Stomach (tissue), 9 donors: ENCODE data around the gene ZMYND10. TPM values are rescaled to one million over a fixed set of nuclear protein-coding genes. Genes with fewer than 3 reads are reported as not detected.

Experiments
- DNase-seq, 2 donors: peaks; one replicate each; pipeline versions ENCODE4 v3.0.0 to v3.0.0-alpha.2; 2013 to 2019
- H3K27ac ChIP-seq, 5 donors: fragments of 200-600 bp in 4 of 5; sonication (generic) in 4 of 5; one replicate each; pipeline ENCODE4 v1.5.1; 2013 to 2019; ENCODE audit warnings: mild to moderate bottlenecking in 1 of 5, moderate library complexity in 1 of 5
- H3K27me3 ChIP-seq, 3 donors: fragments of 200-600 bp; sonication (generic); one replicate each; pipeline ENCODE4 v1.5.1; 2017 to 2019; ENCODE audit warnings: mixed run types in 1 of 3
- H3K36me3 ChIP-seq, 4 donors: fragments of 200-600 bp; sonication (generic); 1 replicate in 3 of 4; 2 replicates in 1 of 4; pipeline ENCODE4 v1.5.1; 2016 to 2019
- H3K4me1 ChIP-seq, 4 donors: fragments of 200-600 bp; sonication (generic); one replicate each; pipeline ENCODE4 v1.5.1; 2016 to 2019
- H3K4me3 ChIP-seq, 4 donors: fragments of 200-600 bp; sonication (generic) in 3 of 4; one replicate each; pipeline ENCODE4 v1.5.1; 2016 to 2019; ENCODE audit warnings: mild to moderate bottlenecking in 1 of 4
- H3K9me3 ChIP-seq, 4 donors: fragments of 200-600 bp; sonication (generic); one replicate each; pipeline ENCODE4 v1.5.1; 2016 to 2019
- EP300 ChIP-seq: sonication (generic); formaldehyde crosslinking; IDR thresholded peaks from one replicate; pipeline ENCODE4 v1.6.1; 2017; ENCODE audit warnings: antibody characterized with exemption
- POLR2A ChIP-seq, 4 donors: fragments of 450-650 bp; IDR thresholded peaks; one replicate each; pipeline ENCODE4 v1.6.1; 2016; ENCODE audit warnings: antibody characterized with exemption in 4 of 4, control low read depth in 2 of 4, mild to moderate bottlenecking in 1 of 4, moderate library complexity in 1 of 4
- POLR2AphosphoS5 ChIP-seq, 3 donors: sonication (generic); formaldehyde crosslinking; IDR thresholded peaks; one replicate each; pipeline ENCODE4 v1.6.1; 2016; ENCODE audit warnings: antibody characterized with exemption in 3 of 3
- WGBS, 5 donors: extraction: QIAGEN DNeasy Blood & Tissue Kit in 3 of 5; methylation state at CpG; one replicate each; pipeline versions ENCODE4 v1.1.5 to v1.1.7; 2013 to 2018; 5-methylcytosine and 5-hydroxymethylcytosine counted together
- intact Hi-C: fragments of 100-400 bp; cut with DNase I; formaldehyde crosslinking; loops from one replicate; pipeline ENCODE4 v1.15.1; 2023; ENCODE audit warnings: low total_unique reads
- polyA plus RNA-seq, 3 donors: library from polyadenylated mRNA; stranded (reverse); fragments of 200-250 nt; gene quantifications; one replicate each; pipeline ENCODE4 v1.2.3, GENCODE V29; 2013
- total RNA-seq, 5 donors: library from RNA; depleted of rRNA; stranded (reverse); fragments of >200 nt; gene quantifications; one replicate each; pipeline versions ENCODE4 v1.1.0 to v1.2.3, GENCODE V29; 2014 to 2016
- TF ChIP-seq, protein P1 (sequence below), 7 experiments: fragments of 450-650 bp in 4 of 7; fragments of 200-600 bp in 3 of 7; sonication (generic) in 3 of 7; IDR thresholded peaks; one replicate each; pipeline ENCODE4 v1.5.1; 2016 to 2019; ENCODE audit warnings: antibody characterized with exemption in 7 of 7, control low read depth in 2 of 7, mild to moderate bottlenecking in 1 of 7
- donor health status: healthy with polysubstance abuse.
- donor health status: Bipolar disorder and iron deficiency.
- donor health status: healthy.

ZMYND10 gene
- total and polyA plus RNA-seq, 8 donors = 0.87 to 61.4 (median 0.92) TPM; not detected in 1

DNA sequence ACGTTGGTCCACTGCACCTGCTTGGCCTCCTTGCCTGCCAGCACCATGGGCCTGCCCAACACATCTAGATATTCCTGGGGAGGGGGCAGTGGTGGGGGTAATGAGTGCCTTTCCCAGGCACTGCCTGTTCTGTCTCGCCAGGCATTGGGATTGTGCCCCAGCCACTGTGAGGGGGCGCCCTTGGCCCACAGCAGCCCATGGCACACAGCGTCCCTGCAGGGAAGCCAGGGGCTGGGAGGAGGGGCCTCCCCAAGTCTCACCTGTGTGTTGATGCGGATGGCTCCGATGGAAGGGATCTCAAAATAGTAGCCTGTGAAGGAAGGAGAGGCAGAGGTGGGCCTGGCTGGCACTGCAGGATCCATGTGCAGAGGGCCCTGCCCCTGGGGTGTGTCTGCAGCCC lies 32.5 kb upstream of the ZMYND10 start:
- WGBS, 5 donors = 79 to 89% (median 85%) methylated on average over 2 to 6 of the region's 6 CpGs
- DNase-seq = no peak
- Histone ChIP-seq H3K9me3 (no peaks in the 10 kb centered on the region), H3K27ac (no peak overlapping the region), H3K4me1 (no peaks in the 10 kb centered on the region), H3K4me3 (no peak overlapping the region), H3K36me3 (peaks cover 0 to 6% (median 0%) of the 10 kb centered on the region in 4 donors), H3K27me3 (no peaks in the 10 kb centered on the region)
- intact Hi-C loops = loop anchor here (10.0 kb wide), 1 partner anchor 157 kb away; no protein-coding TSS in a partner anchor
- TF ChIP-seq POLR2AphosphoS5 (IDR thresholded peaks at IDR 0.05) = no peak
- TF ChIP-seq POLR2A (IDR thresholded peaks at IDR 0.05) = no peak
- no peak for TF ChIP-seq EP300
- TF ChIP-seq, protein P1, sequence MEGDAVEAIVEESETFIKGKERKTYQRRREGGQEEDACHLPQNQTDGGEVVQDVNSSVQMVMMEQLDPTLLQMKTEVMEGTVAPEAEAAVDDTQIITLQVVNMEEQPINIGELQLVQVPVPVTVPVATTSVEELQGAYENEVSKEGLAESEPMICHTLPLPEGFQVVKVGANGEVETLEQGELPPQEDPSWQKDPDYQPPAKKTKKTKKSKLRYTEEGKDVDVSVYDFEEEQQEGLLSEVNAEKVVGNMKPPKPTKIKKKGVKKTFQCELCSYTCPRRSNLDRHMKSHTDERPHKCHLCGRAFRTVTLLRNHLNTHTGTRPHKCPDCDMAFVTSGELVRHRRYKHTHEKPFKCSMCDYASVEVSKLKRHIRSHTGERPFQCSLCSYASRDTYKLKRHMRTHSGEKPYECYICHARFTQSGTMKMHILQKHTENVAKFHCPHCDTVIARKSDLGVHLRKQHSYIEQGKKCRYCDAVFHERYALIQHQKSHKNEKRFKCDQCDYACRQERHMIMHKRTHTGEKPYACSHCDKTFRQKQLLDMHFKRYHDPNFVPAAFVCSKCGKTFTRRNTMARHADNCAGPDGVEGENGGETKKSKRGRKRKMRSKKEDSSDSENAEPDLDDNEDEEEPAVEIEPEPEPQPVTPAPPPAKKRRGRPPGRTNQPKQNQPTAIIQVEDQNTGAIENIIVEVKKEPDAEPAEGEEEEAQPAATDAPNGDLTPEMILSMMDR (IDR thresholded peaks at IDR 0.05) = no peak

DNA sequence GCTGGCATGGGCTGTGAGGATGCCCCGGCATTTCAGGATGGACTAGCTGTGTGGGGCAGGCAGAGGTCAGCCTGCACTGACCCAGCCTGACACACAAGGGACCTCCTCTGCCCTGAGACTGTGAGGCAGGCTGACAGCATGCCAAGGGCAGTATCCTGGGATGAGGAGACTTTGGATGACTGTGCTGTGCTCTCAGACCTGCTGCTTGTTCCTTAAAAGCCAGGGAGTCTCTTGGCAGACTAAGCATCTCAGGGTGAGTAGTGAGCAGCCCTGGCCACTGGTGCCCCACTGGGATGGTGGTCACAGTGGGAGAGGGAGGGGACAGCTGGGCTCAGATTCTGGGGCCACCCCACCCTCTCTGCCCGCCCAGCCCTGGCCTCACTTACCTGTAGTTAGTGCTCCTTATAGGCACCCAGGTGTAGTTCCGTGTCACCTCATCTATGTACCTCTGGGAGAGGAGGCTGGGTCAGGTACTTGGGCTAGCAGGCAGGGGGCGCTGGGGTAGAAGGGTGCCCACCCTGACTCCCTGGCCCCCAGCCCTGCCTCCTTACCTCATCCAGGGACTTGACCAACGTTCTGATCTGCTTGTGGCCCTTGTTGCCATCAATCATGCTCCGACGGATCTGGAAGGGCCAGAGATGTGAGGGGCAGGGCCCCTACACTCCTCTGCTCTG lies 29.9 kb upstream of the ZMYND10 start:
- Histone ChIP-seq H3K27ac (no peak overlapping the region), H3K27me3 (peaks cover 0 to 6% (median 0%) of the 10 kb centered on the region in 3 donors), H3K9me3 (no peaks in the 10 kb centered on the region), H3K4me1 (no peaks in the 10 kb centered on the region), H3K36me3 (peaks cover 0 to 6% (median 0%) of the 10 kb centered on the region in 4 donors), H3K4me3 (no peak overlapping the region)
- intact Hi-C loops = loop anchor here (10.0 kb wide), 1 partner anchor 159 kb away; no protein-coding TSS in a partner anchor
- WGBS, 5 donors = 65 to 75% (median 69%) methylated on average over 5 to 7 of the region's 7 CpGs
- no peak for TF ChIP-seq EP300
- TF ChIP-seq, protein P1 (IDR thresholded peaks at IDR 0.05) = no peak
- TF ChIP-seq POLR2A (IDR thresholded peaks at IDR 0.05) = no peak
- TF ChIP-seq POLR2AphosphoS5 (IDR thresholded peaks at IDR 0.05) = no peak
- no peak for DNase-seq

DNA sequence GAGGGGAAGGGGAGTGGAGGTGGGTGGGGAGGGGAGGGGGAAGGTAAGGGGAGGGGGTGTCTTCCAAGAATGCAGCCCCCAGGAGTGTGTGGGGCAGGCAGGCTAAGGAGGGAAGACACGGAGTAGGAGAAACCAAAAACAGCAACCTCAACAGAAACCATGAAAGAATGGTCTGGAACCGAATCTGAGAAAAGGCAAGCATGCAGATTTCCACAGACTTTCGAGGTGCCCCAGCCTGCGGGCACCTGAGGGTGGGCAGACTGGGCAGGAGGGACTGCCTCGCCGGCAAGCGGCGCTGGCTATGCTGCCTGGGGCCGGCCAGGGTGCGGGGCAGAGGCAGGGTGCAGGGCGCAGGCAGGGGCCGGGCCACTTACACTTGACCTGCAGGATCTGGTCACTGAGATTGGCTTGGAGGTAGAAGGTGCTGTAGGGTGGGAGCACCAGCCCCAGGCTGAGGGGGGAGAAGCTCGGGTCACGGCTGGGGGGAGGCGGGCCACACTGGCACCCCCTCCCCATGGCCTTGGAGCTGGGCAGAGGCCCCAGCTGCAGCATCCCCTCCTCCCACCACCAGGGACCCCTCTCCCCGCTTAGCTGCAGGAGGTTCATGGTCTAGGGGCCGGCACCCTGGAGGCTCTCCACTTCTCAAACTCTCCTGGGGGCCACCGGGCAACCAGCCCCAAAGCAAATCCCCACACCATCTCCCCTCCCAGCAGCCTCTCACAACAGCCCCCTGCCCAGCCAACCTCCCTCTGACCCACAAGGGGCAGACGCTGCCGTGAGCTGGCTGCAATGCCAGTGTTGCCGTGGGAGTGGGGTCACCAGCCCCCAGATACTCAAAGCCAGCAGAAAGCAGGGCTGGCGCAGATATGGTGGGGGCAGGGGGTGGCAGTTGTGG lies 29.1 kb upstream of the ZMYND10 start:
- no peak overlapping the region for H3K27ac ChIP-seq
- H3K4me3 ChIP-seq = no peak overlapping the region
- 75 to 83% (median 82%) methylated on average over 13 to 22 of the region's 22 CpGs for WGBS, 5 donors
- no peaks in the 10 kb centered on the region for H3K4me1 ChIP-seq
- TF ChIP-seq EP300 = no peak
- no peak for TF ChIP-seq POLR2A (IDR thresholded peaks at IDR 0.05)
- no peak for TF ChIP-seq POLR2AphosphoS5 (IDR thresholded peaks at IDR 0.05)
- TF ChIP-seq, protein P1 (IDR thresholded peaks at IDR 0.05) = no peak
- H3K36me3 ChIP-seq = peaks cover 0 to 6% (median 0%) of the 10 kb centered on the region in 4 donors
- no peaks in the 10 kb centered on the region for H3K9me3 ChIP-seq
- peaks cover 0 to 6% (median 0%) of the 10 kb centered on the region in 3 donors for H3K27me3 ChIP-seq
- intact Hi-C loops = loop anchor here (10.0 kb wide), 1 partner anchor 160 kb away; no protein-coding TSS in a partner anchor
- no peak for DNase-seq
